GM12878 (cell line): ENCODE measurements around the gene ITGB3BP.

Experiments
- BHLHE40 ChIP-seq, 2 experiments: fragments of 450-650 bp in 1 of 2; IDR thresholded peaks; 2 replicates each; pipeline ENCODE4 v1.6.1; 2011 to 2017; ENCODE audit warnings: low read depth in 2 of 2, borderline replicate concordance in 1 of 2, improper control_type of control experiment in 1 of 2, low read length in 1 of 2, mild to moderate bottlenecking in 1 of 2
- BRCA1 ChIP-seq: IDR thresholded peaks from 2 replicates; pipeline ENCODE4 v1.6.1; 2011; ENCODE audit warnings: low read depth, low read length, improper control_type of control experiment
- CHD4 ChIP-seq: fragments of 200-600 bp; sonication (generic); IDR thresholded peaks from 2 replicates; pipeline ENCODE4 v1.6.1; 2016; ENCODE audit warnings: mild to moderate bottlenecking
- EZH2 ChIP-seq: IDR thresholded peaks from 2 replicates; pipeline ENCODE4 v1.6.1; 2012; ENCODE audit warnings: low read depth, mild to moderate bottlenecking, control low read depth, inconsistent platforms, low read length, borderline replicate concordance; ENCODE audit not compliant: control insufficient read depth
- JUND ChIP-seq: IDR thresholded peaks from 2 replicates; pipeline ENCODE4 v1.6.1; 2012; ENCODE audit warnings: low read depth, mild to moderate bottlenecking, low read length, improper control_type of control experiment, moderate library complexity
- POLR2AphosphoS5 ChIP-seq: IDR thresholded peaks from 2 replicates; pipeline ENCODE4 v1.6.1; 2011; ENCODE audit warnings: mild to moderate bottlenecking, low read length, inconsistent platforms
- SMC3 ChIP-seq: IDR thresholded peaks from 2 replicates; pipeline ENCODE4 v1.6.1; 2011; ENCODE audit warnings: low read length, improper control_type of control experiment, borderline replicate concordance
- ZZZ3 ChIP-seq: IDR thresholded peaks from 2 replicates; pipeline ENCODE4 v1.6.1; 2011; ENCODE audit warnings: low read depth; ENCODE audit not compliant: control insufficient read depth, insufficient read length
- TF ChIP-seq, protein P1 (sequence below): IDR thresholded peaks from 2 replicates; pipeline ENCODE4 v1.6.1; 2012; ENCODE audit warnings: mild to moderate bottlenecking, low read depth, low read length
- TF ChIP-seq, protein P2 (sequence below), 3 experiments: IDR thresholded peaks in 2 of 3; conservative IDR thresholded peaks in 1 of 3; 2 replicates each; pipeline ENCODE4 v1.5.1; 2011; ENCODE audit warnings: low read depth in 3 of 3, low read length in 3 of 3, mild to moderate bottlenecking in 3 of 3, control low read depth in 2 of 3, moderate library complexity in 2 of 3, inconsistent platforms in 1 of 3, mixed read lengths in 1 of 3; ENCODE audit not compliant: control insufficient read depth in 2 of 3, insufficient read depth in 1 of 3; ENCODE audit errors: extremely low read depth in 1 of 3
- TF ChIP-seq, protein P3 (sequence below): IDR thresholded peaks from 2 replicates; pipeline ENCODE4 v1.6.1; 2012; ENCODE audit warnings: low read depth, low read length, improper control_type of control experiment
- TF ChIP-seq, protein P4 (sequence below): fragments of 450-650 bp; IDR thresholded peaks from 2 replicates; pipeline ENCODE4 v1.6.1; 2017; ENCODE audit warnings: mild to moderate bottlenecking

DNA sequence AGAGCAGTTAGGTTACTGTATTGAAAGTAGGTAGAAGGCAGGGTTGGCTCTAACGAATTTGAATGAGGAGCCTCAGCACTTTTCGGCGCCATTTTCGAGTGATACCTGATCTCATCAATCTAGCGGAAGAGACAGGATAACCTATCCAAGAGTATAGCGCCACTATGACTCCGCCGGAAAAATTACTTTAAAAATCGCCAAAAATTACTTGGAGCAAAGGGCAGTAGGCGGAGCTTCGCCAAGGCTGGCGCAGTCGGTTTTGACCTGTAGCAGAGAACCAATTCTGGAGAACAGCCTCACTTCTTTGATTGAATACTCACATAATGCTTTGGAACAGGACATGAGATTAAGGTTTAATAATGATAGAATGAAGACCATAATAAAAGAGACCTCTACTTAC is 25.9 kb upstream of the ITGB3BP start:
- TF ChIP-seq, protein P1, sequence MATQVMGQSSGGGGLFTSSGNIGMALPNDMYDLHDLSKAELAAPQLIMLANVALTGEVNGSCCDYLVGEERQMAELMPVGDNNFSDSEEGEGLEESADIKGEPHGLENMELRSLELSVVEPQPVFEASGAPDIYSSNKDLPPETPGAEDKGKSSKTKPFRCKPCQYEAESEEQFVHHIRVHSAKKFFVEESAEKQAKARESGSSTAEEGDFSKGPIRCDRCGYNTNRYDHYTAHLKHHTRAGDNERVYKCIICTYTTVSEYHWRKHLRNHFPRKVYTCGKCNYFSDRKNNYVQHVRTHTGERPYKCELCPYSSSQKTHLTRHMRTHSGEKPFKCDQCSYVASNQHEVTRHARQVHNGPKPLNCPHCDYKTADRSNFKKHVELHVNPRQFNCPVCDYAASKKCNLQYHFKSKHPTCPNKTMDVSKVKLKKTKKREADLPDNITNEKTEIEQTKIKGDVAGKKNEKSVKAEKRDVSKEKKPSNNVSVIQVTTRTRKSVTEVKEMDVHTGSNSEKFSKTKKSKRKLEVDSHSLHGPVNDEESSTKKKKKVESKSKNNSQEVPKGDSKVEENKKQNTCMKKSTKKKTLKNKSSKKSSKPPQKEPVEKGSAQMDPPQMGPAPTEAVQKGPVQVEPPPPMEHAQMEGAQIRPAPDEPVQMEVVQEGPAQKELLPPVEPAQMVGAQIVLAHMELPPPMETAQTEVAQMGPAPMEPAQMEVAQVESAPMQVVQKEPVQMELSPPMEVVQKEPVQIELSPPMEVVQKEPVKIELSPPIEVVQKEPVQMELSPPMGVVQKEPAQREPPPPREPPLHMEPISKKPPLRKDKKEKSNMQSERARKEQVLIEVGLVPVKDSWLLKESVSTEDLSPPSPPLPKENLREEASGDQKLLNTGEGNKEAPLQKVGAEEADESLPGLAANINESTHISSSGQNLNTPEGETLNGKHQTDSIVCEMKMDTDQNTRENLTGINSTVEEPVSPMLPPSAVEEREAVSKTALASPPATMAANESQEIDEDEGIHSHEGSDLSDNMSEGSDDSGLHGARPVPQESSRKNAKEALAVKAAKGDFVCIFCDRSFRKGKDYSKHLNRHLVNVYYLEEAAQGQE = no peak
- TF ChIP-seq BRCA1 (no peak), EZH2 (no peak), JUND (no peak), SMC3 (no peak), POLR2AphosphoS5 (no peak), BHLHE40 (IDR thresholded peaks at IDR 0.05; ENCODE audit: borderline replicate concordance in 1 of 2, low read depth in 2 of 2, low read length in 1 of 2) (no peak), ZZZ3 (no peak), CHD4 (no peak)
- TF ChIP-seq, protein P2, sequence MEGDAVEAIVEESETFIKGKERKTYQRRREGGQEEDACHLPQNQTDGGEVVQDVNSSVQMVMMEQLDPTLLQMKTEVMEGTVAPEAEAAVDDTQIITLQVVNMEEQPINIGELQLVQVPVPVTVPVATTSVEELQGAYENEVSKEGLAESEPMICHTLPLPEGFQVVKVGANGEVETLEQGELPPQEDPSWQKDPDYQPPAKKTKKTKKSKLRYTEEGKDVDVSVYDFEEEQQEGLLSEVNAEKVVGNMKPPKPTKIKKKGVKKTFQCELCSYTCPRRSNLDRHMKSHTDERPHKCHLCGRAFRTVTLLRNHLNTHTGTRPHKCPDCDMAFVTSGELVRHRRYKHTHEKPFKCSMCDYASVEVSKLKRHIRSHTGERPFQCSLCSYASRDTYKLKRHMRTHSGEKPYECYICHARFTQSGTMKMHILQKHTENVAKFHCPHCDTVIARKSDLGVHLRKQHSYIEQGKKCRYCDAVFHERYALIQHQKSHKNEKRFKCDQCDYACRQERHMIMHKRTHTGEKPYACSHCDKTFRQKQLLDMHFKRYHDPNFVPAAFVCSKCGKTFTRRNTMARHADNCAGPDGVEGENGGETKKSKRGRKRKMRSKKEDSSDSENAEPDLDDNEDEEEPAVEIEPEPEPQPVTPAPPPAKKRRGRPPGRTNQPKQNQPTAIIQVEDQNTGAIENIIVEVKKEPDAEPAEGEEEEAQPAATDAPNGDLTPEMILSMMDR (IDR thresholded peaks at IDR 0.05 in 2 of 3, conservative IDR thresholded peaks at IDR 0.05 in 1 of 3; ENCODE audit: control insufficient read depth in 2 of 3, extremely low read depth in 1 of 3, insufficient read depth in 1 of 3, low read depth in 3 of 3, low read length in 3 of 3) = no peak
- TF ChIP-seq, protein P3, sequence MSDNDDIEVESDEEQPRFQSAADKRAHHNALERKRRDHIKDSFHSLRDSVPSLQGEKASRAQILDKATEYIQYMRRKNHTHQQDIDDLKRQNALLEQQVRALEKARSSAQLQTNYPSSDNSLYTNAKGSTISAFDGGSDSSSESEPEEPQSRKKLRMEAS = no peak
- TF ChIP-seq, protein P4, sequence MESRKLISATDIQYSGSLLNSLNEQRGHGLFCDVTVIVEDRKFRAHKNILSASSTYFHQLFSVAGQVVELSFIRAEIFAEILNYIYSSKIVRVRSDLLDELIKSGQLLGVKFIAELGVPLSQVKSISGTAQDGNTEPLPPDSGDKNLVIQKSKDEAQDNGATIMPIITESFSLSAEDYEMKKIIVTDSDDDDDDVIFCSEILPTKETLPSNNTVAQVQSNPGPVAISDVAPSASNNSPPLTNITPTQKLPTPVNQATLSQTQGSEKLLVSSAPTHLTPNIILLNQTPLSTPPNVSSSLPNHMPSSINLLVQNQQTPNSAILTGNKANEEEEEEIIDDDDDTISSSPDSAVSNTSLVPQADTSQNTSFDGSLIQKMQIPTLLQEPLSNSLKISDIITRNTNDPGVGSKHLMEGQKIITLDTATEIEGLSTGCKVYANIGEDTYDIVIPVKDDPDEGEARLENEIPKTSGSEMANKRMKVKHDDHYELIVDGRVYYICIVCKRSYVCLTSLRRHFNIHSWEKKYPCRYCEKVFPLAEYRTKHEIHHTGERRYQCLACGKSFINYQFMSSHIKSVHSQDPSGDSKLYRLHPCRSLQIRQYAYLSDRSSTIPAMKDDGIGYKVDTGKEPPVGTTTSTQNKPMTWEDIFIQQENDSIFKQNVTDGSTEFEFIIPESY = no peak
